Neutrophil (primary cell): ENCODE results near the gene RNASE11.

Experiments used
- H3K27ac ChIP-seq: fragments of 200-600 bp; sonication (generic); 2 replicates; pipeline ENCODE4 v1.5.1; 2016; ENCODE audit warnings: mild to moderate bottlenecking, moderate library complexity
- H3K27me3 ChIP-seq: fragments of 200-600 bp; sonication (generic); 2 replicates; pipeline ENCODE4 v1.6.0; 2016; ENCODE audit warnings: mild to moderate bottlenecking
- H3K36me3 ChIP-seq: fragments of 200-600 bp; sonication (generic); 2 replicates; pipeline ENCODE4 v1.5.1; 2017
- H3K4me1 ChIP-seq, 2 experiments: fragments of 200-600 bp in 1 of 2; sonication (generic) in 1 of 2; 1 replicate in 1 of 2; 2 replicates in 1 of 2; pipeline versions ENCODE4 v1.5.1 to v1.6.1; 2013 to 2016; ENCODE audit warnings: low read depth in 1 of 2, low read length in 1 of 2, mild to moderate bottlenecking in 1 of 2, moderate library complexity in 1 of 2; ENCODE audit not compliant: control insufficient read depth in 1 of 2, insufficient read depth in 1 of 2
- H3K4me3 ChIP-seq, 2 experiments: fragments of 200-600 bp in 1 of 2; sonication (generic) in 1 of 2; 1 replicate in 1 of 2; 2 replicates in 1 of 2; pipeline ENCODE4 v1.5.1; 2013 to 2016; ENCODE audit warnings: low read depth in 1 of 2, low read length in 1 of 2, mild to moderate bottlenecking in 1 of 2, moderate library complexity in 1 of 2
- H3K9me3 ChIP-seq: fragments of 200-600 bp; sonication (generic); 2 replicates; pipeline ENCODE4 v1.5.1; 2016
- TF ChIP-seq, protein P1 (sequence below): fragments of 200-600 bp; sonication (generic); IDR thresholded peaks from 2 replicates; pipeline ENCODE4 v1.5.1; 2016; ENCODE audit warnings: antibody characterized with exemption

The RNASE11 gene

DNA sequence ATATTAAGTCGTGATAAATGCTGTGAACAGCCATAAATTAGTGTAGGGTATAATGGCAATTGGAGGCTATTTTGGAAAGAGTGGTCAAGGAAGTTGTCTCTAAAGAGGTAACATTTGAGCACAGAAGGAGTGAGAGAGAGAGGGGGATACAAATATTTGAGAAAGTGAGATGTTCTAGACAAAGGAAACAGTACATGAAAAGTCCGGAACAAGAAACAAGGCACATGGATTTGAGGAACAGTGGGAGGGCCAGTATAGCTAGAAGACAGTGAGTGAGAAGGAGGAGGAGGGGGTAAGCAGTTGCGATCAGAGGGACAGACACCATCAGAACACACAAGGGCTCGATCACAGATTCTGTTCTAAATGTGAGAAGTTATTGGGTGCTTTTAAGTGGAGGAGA lies 23.5 kb upstream of the RNASE11 start:
- Histone ChIP-seq H3K4me3 (no peak overlapping the region), H3K9me3 (no peaks in the 10 kb centered on the region), H3K27me3 (peaks cover 45% of the 10 kb centered on the region), H3K4me1 (peaks cover 31 to 46% of the 10 kb centered on the region in 2 experiments), H3K27ac (no peak overlapping the region), H3K36me3 (no peaks in the 10 kb centered on the region)
- TF ChIP-seq, protein P1, sequence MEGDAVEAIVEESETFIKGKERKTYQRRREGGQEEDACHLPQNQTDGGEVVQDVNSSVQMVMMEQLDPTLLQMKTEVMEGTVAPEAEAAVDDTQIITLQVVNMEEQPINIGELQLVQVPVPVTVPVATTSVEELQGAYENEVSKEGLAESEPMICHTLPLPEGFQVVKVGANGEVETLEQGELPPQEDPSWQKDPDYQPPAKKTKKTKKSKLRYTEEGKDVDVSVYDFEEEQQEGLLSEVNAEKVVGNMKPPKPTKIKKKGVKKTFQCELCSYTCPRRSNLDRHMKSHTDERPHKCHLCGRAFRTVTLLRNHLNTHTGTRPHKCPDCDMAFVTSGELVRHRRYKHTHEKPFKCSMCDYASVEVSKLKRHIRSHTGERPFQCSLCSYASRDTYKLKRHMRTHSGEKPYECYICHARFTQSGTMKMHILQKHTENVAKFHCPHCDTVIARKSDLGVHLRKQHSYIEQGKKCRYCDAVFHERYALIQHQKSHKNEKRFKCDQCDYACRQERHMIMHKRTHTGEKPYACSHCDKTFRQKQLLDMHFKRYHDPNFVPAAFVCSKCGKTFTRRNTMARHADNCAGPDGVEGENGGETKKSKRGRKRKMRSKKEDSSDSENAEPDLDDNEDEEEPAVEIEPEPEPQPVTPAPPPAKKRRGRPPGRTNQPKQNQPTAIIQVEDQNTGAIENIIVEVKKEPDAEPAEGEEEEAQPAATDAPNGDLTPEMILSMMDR = no peak

DNA sequence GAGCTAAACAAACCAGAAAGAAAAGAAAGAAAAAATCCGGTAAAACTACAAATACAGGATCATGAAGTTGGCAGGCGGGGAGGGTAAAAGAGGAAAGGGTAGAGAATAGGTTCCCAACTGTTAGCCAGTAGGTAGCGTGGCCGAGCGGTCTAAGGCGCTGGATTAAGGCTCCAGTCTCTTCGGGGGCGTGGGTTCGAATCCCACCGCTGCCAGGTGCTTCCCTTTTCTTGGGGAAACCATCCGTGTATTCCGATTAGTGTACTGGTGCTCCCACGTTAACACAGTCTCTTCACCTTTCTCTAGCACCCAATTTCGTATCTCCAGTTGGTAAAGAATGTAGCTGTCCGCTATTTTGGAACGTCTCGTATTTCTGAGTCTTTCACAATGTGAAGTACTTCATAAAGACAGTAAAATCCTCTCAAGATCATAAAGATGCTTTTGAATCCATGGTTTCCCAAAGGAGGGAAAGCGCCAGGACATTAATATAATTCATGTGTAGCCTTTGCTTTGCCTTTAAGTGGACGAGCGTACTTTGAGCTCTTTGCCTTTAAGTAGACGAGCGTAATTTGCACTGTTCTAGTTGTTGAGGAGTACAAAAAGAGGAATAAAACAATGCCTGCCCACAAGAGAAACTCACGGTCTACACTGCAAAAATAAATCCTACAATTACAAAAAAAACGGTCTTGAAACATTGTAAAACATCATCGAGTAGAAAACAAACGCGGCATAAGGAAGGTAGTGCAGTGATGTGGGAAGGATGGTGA lies 22.4 kb upstream of the RNASE11 start:
- peaks cover 45% of the 10 kb centered on the region for H3K27me3 ChIP-seq
- H3K4me3 ChIP-seq = peak overlapping the region; percentile 55 to 66
- no peaks in the 10 kb centered on the region for H3K9me3 ChIP-seq
- peaks cover 31 to 46% of the 10 kb centered on the region in 2 experiments for H3K4me1 ChIP-seq
- H3K27ac ChIP-seq = no peak overlapping the region
- TF ChIP-seq, protein P1 = no peak
- H3K36me3 ChIP-seq = no peaks in the 10 kb centered on the region

DNA sequence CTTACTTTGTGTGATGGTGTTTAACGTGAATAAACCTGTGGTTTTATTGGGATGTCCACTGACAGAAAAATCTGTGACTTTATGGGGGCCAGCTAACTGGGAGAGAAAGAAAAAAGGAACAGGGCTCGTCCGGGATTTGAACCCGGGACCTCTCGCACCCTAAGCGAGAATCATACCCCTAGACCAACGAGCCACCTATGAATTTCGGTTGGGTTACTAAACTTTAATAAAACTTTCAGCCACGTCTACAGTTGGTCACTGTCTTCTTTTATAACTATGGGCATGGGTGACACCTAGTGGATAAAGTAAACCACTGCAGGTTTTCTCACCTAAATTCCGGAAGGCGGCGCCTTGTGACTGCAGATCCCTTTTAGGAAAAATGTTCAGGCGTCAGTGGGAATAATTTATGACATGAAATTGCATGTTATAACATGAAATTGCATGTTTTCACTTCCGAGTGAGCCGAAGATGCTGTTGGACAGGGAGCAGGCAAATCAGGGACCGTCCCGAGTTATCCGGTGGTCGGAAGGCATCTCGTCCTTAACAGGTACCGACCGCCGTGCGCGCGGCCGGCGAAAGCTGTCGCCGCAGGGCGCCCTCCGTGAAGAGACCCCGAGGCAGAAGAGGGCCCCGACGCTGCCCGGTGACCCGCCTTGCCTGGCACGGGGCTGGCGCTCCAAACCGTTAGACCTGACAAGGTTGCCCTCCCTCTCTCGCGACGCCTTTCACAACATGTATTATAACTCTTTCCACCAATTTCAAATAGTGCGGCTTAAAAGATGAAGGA lies 21.6 kb upstream of the RNASE11 start:
- Histone ChIP-seq H3K27me3 (peaks cover 45% of the 10 kb centered on the region), H3K4me3 (peak overlapping the region; percentile 55 to 66), H3K4me1 (peaks cover 34 to 44% of the 10 kb centered on the region in 2 experiments), H3K27ac (no peak overlapping the region), H3K36me3 (no peaks in the 10 kb centered on the region), H3K9me3 (no peaks in the 10 kb centered on the region)
- TF ChIP-seq, protein P1 = peak; percentile 92

DNA sequence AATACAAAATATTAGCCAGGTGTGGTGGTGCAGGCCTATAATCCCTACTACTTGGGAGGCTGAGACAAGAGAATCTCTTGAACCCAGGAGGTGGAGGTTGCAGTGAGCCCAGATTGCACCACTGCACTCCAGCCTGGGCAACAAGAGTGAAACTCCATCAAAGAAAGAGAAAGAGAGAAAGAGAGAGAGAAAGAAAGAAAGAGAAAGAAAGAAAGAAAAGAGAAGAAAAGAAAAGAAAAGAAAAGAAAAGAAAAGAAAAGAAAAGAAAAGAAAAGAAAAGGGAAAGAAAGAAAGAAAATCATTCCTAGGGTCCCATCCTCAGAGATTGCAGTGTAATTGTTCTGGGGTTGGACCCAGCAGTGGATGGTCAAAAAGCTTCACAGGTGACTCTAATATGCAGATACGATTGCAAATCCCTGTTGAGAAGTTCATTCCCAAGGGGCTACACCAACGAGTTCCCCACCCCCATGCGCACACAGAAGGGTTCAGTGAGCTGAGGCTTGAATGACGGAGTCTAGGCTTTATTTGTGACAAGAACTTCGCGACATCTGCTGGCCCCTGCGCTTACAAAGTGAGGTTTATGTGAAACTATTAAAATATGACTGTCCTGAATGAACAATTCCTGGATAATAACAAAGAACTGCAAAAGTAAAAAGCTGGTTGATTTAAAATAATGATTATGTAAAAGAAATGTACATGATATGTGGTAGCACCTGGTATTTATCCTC lies 20.7 kb upstream of the RNASE11 start:
- peaks cover 37 to 44% of the 10 kb centered on the region in 2 experiments for H3K4me1 ChIP-seq

DNA sequence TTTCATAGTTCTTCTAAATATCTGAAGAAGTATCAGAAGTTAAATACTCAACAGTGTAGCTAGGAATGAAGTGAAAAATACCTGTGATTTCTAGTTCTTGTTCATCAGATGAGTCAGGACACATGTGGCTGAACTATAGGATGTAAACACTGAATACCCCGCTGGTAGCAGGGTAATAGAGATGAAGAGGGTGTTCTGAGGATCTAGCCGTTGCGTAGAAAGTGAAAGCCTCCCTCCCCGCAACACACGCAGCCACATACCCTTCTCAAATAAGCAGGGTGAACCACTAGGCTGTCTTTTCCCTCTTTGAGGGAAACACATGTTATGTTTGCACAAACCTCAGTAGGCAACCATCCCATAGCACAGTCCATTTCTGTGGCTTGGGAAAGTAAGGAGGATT lies 19.8 kb upstream of the RNASE11 start:
- Histone ChIP-seq H3K4me3 (no peak overlapping the region), H3K27me3 (peaks cover 28% of the 10 kb centered on the region), H3K27ac (no peak overlapping the region), H3K36me3 (no peaks in the 10 kb centered on the region), H3K9me3 (no peaks in the 10 kb centered on the region), H3K4me1 (peaks cover 29 to 36% of the 10 kb centered on the region in 2 experiments)
- TF ChIP-seq, protein P1 = no peak

More for the DNA sequence above, 20.7 kb upstream of the RNASE11 start:
- no peaks in the 10 kb centered on the region for H3K9me3 ChIP-seq
- TF ChIP-seq, protein P1 = no peak
- H3K36me3 ChIP-seq = no peaks in the 10 kb centered on the region
- H3K4me3 ChIP-seq = no peak overlapping the region
- H3K27me3 ChIP-seq = peaks cover 38% of the 10 kb centered on the region
- no peak overlapping the region for H3K27ac ChIP-seq
